Heart left ventricle (tissue), 13 donors: ENCODE data around the gene SEC14L3.

Source experiments
- POLR2A ChIP-seq, 2 donors: fragments of 450-650 bp; IDR thresholded peaks; one replicate each; pipeline ENCODE4 v1.6.1; 2017; ENCODE audit warnings: antibody characterized with exemption in 2 of 2, mild to moderate bottlenecking in 2 of 2, moderate library complexity in 2 of 2
- TF ChIP-seq, protein P1 (sequence below), 12 donors: fragments of 200-600 bp; sonication (generic) in 4 of 12; IDR thresholded peaks; one replicate each; pipeline versions ENCODE4 v1.5.0 to v1.8.0; 2018 to 2022; ENCODE audit warnings: antibody characterized with exemption in 12 of 12, mild to moderate bottlenecking in 5 of 12
- donor health status: ischemic (EF 13 %, LVEDD 7.1; RV severe dilation, severe dysfunction).
- donor health status: DM: no; HTN: yes; CAD: no.
- donor health status: DM: no; HTN: no; CAD: no.
- donor health status: ischemic (EF 25% LVEDD 6.9; RV normal size, moderate dysfunction).
- donor health status: ischemic (EF 25% LVEDD 5.7; RV mildly dilated, moderate dysfunction).
- donor health status: ischemic (EF 35%, LVEDD 5.7; RV mildly dilated, moderate dysfunction).
- donor health status: nonischemic (EF 11% LVEDD 7.7; RV severe dilation, severe dysfunction).
- donor health status: DM: yes; HTN: yes; CAD: no.
- donor health status: PGD.
- donor health status: ischemic (EF 29% LVEDD 5.4; RV normal size, mild dysfunction).
- donor health status: nonischemic (EF 23%, LVEDD 6.1; RV moderate dilation, normal function).

DNA sequence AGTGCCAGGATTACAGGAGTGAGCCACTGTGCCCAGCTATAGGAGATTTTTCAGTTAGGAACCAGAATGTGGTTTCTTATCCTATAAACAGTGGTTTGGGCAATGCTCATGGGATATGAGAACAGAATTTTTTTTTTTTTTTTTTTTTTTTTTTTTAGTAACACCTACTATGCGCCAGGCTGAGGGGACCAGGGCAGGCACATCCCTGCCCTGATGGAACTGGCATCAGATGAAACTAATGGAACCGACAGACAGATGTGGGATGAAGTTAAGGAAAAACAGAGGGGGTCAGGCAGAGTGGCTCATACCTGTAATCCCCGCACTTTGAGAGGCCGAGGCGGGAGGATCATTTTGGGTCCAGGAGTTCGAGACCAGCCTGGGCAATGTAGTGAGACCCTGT, 28.8 kb upstream of the SEC14L3 start:
- TF ChIP-seq, protein P1, sequence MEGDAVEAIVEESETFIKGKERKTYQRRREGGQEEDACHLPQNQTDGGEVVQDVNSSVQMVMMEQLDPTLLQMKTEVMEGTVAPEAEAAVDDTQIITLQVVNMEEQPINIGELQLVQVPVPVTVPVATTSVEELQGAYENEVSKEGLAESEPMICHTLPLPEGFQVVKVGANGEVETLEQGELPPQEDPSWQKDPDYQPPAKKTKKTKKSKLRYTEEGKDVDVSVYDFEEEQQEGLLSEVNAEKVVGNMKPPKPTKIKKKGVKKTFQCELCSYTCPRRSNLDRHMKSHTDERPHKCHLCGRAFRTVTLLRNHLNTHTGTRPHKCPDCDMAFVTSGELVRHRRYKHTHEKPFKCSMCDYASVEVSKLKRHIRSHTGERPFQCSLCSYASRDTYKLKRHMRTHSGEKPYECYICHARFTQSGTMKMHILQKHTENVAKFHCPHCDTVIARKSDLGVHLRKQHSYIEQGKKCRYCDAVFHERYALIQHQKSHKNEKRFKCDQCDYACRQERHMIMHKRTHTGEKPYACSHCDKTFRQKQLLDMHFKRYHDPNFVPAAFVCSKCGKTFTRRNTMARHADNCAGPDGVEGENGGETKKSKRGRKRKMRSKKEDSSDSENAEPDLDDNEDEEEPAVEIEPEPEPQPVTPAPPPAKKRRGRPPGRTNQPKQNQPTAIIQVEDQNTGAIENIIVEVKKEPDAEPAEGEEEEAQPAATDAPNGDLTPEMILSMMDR (IDR thresholded peaks at IDR 0.05), result no peak
- TF ChIP-seq POLR2A (IDR thresholded peaks at IDR 0.05), result no peak
